Measurements from ENCODE around the gene PTOV1.

GRCh38 chr19:49827034-49827433 lies 23.9 kb upstream of the PTOV1 start:
- TF ChIP-seq TCF12 (IDR thresholded peaks at IDR 0.05; ENCODE audit: low read depth) = no peak
- no peak for TF ChIP-seq FOXM1 (IDR thresholded peaks at IDR 0.05; ENCODE audit: borderline replicate concordance, low read depth)
